Ovary (tissue), 9 donors: ENCODE measurements around the gene APP. TPM values are rescaled to one million over a fixed set of nuclear protein-coding genes. Genes with fewer than 3 reads are reported as not detected.
"Not testable (repeated sequence)": the region's sequence is repeated elsewhere in the genome, so short reads cannot be mapped to it uniquely, and the experiment has no call there.

Experiments used
- DNase-seq, 5 donors: peaks; one replicate each; pipeline ENCODE4 v3.0.0-alpha.2; 2019 to 2020
- H3K27ac ChIP-seq, 2 donors: fragments of 200-600 bp; one replicate each; pipeline versions ENCODE4 v1.5.1 to v1.8.0; 2019 to 2022
- H3K27me3 ChIP-seq: fragments of 200-600 bp; one replicate; pipeline ENCODE4 v1.8.0; 2022
- H3K36me3 ChIP-seq: fragments of 200-600 bp; sonication (generic); one replicate; pipeline ENCODE4 v1.5.1; 2019
- H3K4me1 ChIP-seq: one replicate; pipeline ENCODE4 v1.8.1; 2013; ENCODE audit warnings: mild to moderate bottlenecking, moderate library complexity; ENCODE audit not compliant: insufficient read depth
- H3K4me3 ChIP-seq: fragments of 200-600 bp; sonication (generic); one replicate; pipeline ENCODE4 v1.5.1; 2017
- H3K9me3 ChIP-seq, 2 donors: fragments of 200-600 bp in 1 of 2; sonication (generic) in 1 of 2; one replicate each; pipeline versions ENCODE4 v1.5.1 to v1.8.1; 2013 to 2019; ENCODE audit warnings: mild to moderate bottlenecking in 1 of 2, moderate library complexity in 1 of 2
- EP300 ChIP-seq: sonication (generic); formaldehyde crosslinking; IDR thresholded peaks from one replicate; pipeline ENCODE4 v1.6.1; 2017; ENCODE audit warnings: antibody characterized with exemption
- POLR2A ChIP-seq: fragments of 450-650 bp; IDR thresholded peaks from one replicate; pipeline ENCODE4 v1.6.1; 2017; ENCODE audit warnings: antibody characterized with exemption, mild to moderate bottlenecking, moderate library complexity
- WGBS, 3 donors: extraction: QIAGEN DNeasy Blood & Tissue Kit in 1 of 3; methylation state at CpG; one replicate each; pipeline versions ENCODE4 v1.1.5 to v1.1.7; 2013 to 2017; 5-methylcytosine and 5-hydroxymethylcytosine counted together
- intact Hi-C, 4 donors: fragments of 100-400 bp; cut with DNase I; formaldehyde crosslinking; loops; one replicate each; pipeline versions ENCODE4 v1.11.0 to v1.15.1; 2022 to 2023
- polyA plus RNA-seq, 2 donors: library from polyadenylated mRNA; stranded (reverse); fragments of 200-250 nt in 1 of 2; fragments of 350-450 nt in 1 of 2; fragmentation: Illumina TruSeq in 1 of 2; extraction: RNeasy Lipid Tissue Mini Kit (QIAGEN cat#74804) in 1 of 2; gene quantifications; one replicate each; pipeline ENCODE4 v1.2.3, GENCODE V29; 2013 to 2014
- total RNA-seq, 7 donors: library from RNA; depleted of rRNA in 2 of 7; stranded (reverse); fragments of >200 nt in 2 of 7; fragmentation: NEBNext Ultra II Directional in 3 of 7; extraction: Animal tissue kit (Norgen Biotek cat#: 25700) in 3 of 7; gene quantifications; one replicate each; pipeline versions ENCODE4 v1.1.0 to v1.2.4, GENCODE V29; 2016 to 2023
- TF ChIP-seq, protein P1 (sequence below), 3 donors: fragments of 450-650 bp in 2 of 3; fragments of 200-600 bp in 1 of 3; IDR thresholded peaks; one replicate each; pipeline versions ENCODE4 v1.5.1 to v1.8.0; 2016 to 2022; ENCODE audit warnings: antibody characterized with exemption in 3 of 3, mild to moderate bottlenecking in 1 of 3
- donor health status: DM: no; HTN: no; CAD: no; lungs with moderate emphysema.
- donor health status: DM: no; HTN: no; CAD: no.
- donor health status: Bipolar disorder and iron deficiency.
- donor health status: DM: yes; HTN: yes; CAD: no.
- donor health status: DM: no; HTN: no; CAD: no.
- donor health status: DM: yes; HTN: yes; CAD: no.

The APP gene
- total and polyA plus RNA-seq, 9 donors, result 211 to 945 (median 364) TPM

- H3K27me3 ChIP-seq, result no peaks in the 10 kb centered on the region
- peaks cover 9% of the 10 kb centered on the region for H3K4me1 ChIP-seq
- no peak overlapping the region for H3K27ac ChIP-seq
- intact Hi-C loops, result no loop called here
- 94 to 95% (median 95%) methylated on average over 7 of the region's 7 CpGs for WGBS, 3 donors
- no peaks in the 10 kb centered on the region for H3K36me3 ChIP-seq
- H3K9me3 ChIP-seq, result no peaks in the 10 kb centered on the region
- TF ChIP-seq POLR2A (no peak), EP300 (no peak)
- TF ChIP-seq, protein P1, sequence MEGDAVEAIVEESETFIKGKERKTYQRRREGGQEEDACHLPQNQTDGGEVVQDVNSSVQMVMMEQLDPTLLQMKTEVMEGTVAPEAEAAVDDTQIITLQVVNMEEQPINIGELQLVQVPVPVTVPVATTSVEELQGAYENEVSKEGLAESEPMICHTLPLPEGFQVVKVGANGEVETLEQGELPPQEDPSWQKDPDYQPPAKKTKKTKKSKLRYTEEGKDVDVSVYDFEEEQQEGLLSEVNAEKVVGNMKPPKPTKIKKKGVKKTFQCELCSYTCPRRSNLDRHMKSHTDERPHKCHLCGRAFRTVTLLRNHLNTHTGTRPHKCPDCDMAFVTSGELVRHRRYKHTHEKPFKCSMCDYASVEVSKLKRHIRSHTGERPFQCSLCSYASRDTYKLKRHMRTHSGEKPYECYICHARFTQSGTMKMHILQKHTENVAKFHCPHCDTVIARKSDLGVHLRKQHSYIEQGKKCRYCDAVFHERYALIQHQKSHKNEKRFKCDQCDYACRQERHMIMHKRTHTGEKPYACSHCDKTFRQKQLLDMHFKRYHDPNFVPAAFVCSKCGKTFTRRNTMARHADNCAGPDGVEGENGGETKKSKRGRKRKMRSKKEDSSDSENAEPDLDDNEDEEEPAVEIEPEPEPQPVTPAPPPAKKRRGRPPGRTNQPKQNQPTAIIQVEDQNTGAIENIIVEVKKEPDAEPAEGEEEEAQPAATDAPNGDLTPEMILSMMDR (IDR thresholded peaks at IDR 0.05), result no peak
- DNase-seq, result no peak
- H3K4me3 ChIP-seq, result no peak overlapping the region
Observed at GRCh38 chr21:26135520-26135919, 35.0 kb downstream of the APP start.

DNA sequence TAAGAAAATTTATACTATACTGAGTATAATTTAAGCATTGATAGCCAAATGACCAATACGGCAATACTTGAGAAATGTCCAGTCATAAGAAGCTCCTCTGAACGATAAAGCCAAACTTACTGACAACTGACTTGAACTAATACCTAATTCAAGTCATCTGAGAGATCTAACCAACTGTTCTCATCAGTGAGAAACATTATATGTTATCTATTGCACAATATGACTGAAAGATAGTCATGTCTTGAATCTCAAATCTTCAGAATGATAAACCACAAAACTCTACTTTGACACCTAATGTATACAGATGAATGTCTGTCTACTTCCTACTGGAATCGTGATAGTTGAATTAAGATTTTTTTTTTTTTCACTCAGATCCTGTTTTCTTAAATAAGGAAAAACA, 39.0 kb downstream of the APP start:
- H3K27ac ChIP-seq, result no peak overlapping the region
- no peaks in the 10 kb centered on the region for H3K36me3 ChIP-seq
- DNase-seq, result no peak
- H3K4me1 ChIP-seq, result peaks cover 5% of the 10 kb centered on the region
- intact Hi-C loops, result no loop called here
- H3K9me3 ChIP-seq, result no peaks in the 10 kb centered on the region
- TF ChIP-seq, protein P1 (IDR thresholded peaks at IDR 0.05), result no peak
- TF ChIP-seq EP300 (no peak), POLR2A (no peak)
- no peaks in the 10 kb centered on the region for H3K27me3 ChIP-seq
- WGBS, 3 donors, result 75 to 82% (median 76%) methylated on average over 3 of the region's 3 CpGs
- no peak overlapping the region for H3K4me3 ChIP-seq

GRCh38 chr21:26131053-26131452, 39.5 kb downstream of the APP start:
- intact Hi-C loops, H3K27ac ChIP-seq: not testable (repeated sequence)
- 90 to 91% (median 90%) methylated on average over 14 of the region's 14 CpGs for WGBS, 3 donors

DNA sequence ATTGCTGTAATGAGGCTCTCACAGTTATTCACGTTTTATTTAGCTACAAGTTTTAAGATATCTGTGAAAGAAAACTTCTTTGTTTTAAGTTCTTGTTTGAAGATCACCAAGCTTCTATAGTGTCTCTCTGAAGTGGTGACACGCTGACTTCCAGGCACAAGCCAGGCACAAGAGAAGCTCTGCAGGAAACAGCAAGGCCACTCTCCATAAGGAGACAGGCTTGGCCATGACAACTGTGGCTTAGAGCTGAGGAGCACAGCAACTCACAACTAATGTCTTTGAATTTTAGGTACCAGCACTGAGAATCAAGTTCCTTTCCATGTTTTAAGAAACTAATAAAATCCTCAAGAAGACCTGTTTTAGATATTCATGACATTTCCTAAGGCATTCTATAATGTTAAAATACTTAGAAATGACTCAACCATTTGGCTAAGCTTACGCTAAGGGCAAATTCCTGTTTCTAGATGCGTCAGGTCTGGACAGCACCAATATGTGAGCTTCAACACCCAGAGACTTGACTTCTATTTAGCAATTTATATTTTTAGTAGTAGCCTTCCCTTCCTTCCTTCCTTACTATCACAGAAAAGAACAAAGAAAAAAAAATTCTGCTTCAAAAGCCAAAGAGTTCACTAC, 40.2 kb downstream of the APP start:
- WGBS, 3 donors, result 79 to 82% (median 81%) methylated on average over 4 of the region's 4 CpGs
- no peak overlapping the region for H3K4me3 ChIP-seq
- intact Hi-C loops, result no loop called here
- peaks cover 9% of the 10 kb centered on the region for H3K4me1 ChIP-seq
- H3K27me3 ChIP-seq, result no peaks in the 10 kb centered on the region
- H3K27ac ChIP-seq, result no peak overlapping the region
- H3K36me3 ChIP-seq, result no peaks in the 10 kb centered on the region
- TF ChIP-seq, protein P1 (IDR thresholded peaks at IDR 0.05), result no peak
- TF ChIP-seq EP300 (no peak), POLR2A (no peak)
- DNase-seq, result no peak
- no peaks in the 10 kb centered on the region for H3K9me3 ChIP-seq

More at GRCh38 chr21:26131053-26131452, 39.5 kb downstream of the APP start:
- H3K4me1 ChIP-seq, H3K9me3 ChIP-seq, DNase-seq, H3K27me3 ChIP-seq, H3K4me3 ChIP-seq, H3K36me3 ChIP-seq: not testable (repeated sequence)

GRCh38 chr21:26127918-26128317, 42.7 kb downstream of the APP start:
- intact Hi-C loops, result no loop called here
- TF ChIP-seq POLR2A, result no peak
- TF ChIP-seq, protein P1 (IDR thresholded peaks at IDR 0.05), result no peak
- no peak for TF ChIP-seq EP300
- no peak overlapping the region for H3K27ac ChIP-seq

More at GRCh38 chr21:26127918-26128317, 42.7 kb downstream of the APP start:
- DNase-seq, result no peak
- Histone ChIP-seq H3K36me3 (no peaks in the 10 kb centered on the region), H3K4me1 (peaks cover 14% of the 10 kb centered on the region), H3K9me3 (no peaks in the 10 kb centered on the region), H3K27me3 (no peaks in the 10 kb centered on the region), H3K4me3 (no peak overlapping the region)
- 64 to 85% (median 76%) methylated on average over 6 of the region's 6 CpGs for WGBS, 3 donors
